Right hindlimb (tissue), 1 donor: ENCODE measurements around the gene AHCTF1.

Experiments used
- DNase-seq: peaks from one replicate; pipeline ENCODE4 v3.0.0-alpha.2; 2018

AHCTF1 gene

GRCh38 chr1:246798606-246799496 is 132.9 kb downstream of the AHCTF1 start:
- no peak for DNase-seq

GRCh38 chr1:246798107-246798506 is 133.6 kb downstream of the AHCTF1 start:
- no peak for DNase-seq

- no peak for DNase-seq
Observed at GRCh38 chr1:246797597-246797996, 134.2 kb downstream of the AHCTF1 start.

- no peak for DNase-seq
Observed at GRCh38 chr1:246797157-246797556, 134.6 kb downstream of the AHCTF1 start.

GRCh38 chr1:246795906-246796694 is 135.6 kb downstream of the AHCTF1 start:
- DNase-seq = no peak

- DNase-seq = no peak
Observed at GRCh38 chr1:246794828-246795671, 136.7 kb downstream of the AHCTF1 start.

- no peak for DNase-seq
Observed at GRCh38 chr1:246794048-246794827, 137.5 kb downstream of the AHCTF1 start.

GRCh38 chr1:246793356-246793896 is 138.3 kb downstream of the AHCTF1 start:
- no peak for DNase-seq

GRCh38 chr1:246792603-246793002 is 139.1 kb downstream of the AHCTF1 start:
- no peak for DNase-seq

- DNase-seq = no peak
Observed at GRCh38 chr1:246791303-246791918, 140.3 kb downstream of the AHCTF1 start.

- no peak for DNase-seq
Observed at GRCh38 chr1:246790833-246791232, 140.9 kb downstream of the AHCTF1 start.

GRCh38 chr1:246790364-246790763 is 141.4 kb downstream of the AHCTF1 start:
- DNase-seq = no peak

GRCh38 chr1:246789454-246790339 is 142.1 kb downstream of the AHCTF1 start:
- no peak for DNase-seq
